ENCODE data around the gene SCN1B. TPM values are rescaled to one million over a fixed set of nuclear protein-coding genes. Genes with fewer than 3 reads are reported as not detected.

The SCN1B gene
- polyA plus RNA-seq, 2 of the 4 experiments (the other 2 are of a cell fraction), result 11.0 to 11.3 TPM

DNA sequence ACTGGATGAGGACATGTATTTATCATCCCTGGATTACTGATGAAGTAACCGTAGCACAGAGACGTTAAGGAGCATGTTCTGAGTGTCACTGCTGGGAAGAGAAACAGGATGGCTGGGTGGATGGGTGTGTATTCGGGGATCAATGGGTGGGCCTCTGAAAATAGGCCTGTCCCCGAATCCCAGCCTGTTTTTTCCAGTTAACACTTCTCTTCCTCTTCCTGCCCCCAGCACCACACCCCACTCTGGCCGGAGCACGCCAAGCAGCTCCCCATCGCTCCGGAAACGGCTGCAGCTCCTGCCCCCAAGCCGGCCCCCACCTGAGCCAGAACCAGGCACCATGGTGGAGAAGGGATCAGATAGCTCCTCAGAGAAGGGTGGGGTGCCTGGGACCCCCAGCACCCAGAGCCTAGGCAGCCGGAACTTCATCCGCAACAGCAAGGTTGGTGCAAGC lies 21.4 kb upstream of the SCN1B start:
- CTCF ChIA-PET, result interaction anchor here (1.3 to 61.4 kb wide), 6 partner anchors 3 to 127 kb away, joined by 5 to 1860 read pairs (median 20); partner anchors contain the start of genes GRAMD1A, LGI4, SCN1B and ZNF792
- FAIRE-seq (peak; percentile 92), DNase-seq (ENCODE audit: low read depth in 1 of 2, low spot score in 1 of 2) (no peak), ATAC-seq (no peak)
- Histone ChIP-seq H3K9me3 (no peaks in the 10 kb centered on the region), H3K27ac (peak overlapping the region; percentile 93 to 94), H3K4me2 (peak overlapping the region; percentile 4; the same call in 1 of the 3 replicates), H3K4me3 (no peak overlapping the region), H3K4me1 (peaks cover 65% of the 10 kb centered on the region)
- no peak for TF ChIP-seq CTCF (IDR thresholded peaks at IDR 0.05)
- TF ChIP-seq FOSB (CRISPR knock-in tag; IDR thresholded peaks at IDR 0.05), result 0 out of 2 replicates have a peak, but pooled peaks have one; percentile 37
- POLR2A ChIA-PET, result interaction anchor here (2.0 to 3.7 kb wide), 2 partner anchors 9 to 19 kb away, joined by 8 to 45 read pairs; partner anchors contain the start of genes GRAMD1A and SCN1B
- 92% methylated on average over 12 of the region's 12 CpGs for WGBS (ENCODE audit: missing lambda C conversion rate)

DNA sequence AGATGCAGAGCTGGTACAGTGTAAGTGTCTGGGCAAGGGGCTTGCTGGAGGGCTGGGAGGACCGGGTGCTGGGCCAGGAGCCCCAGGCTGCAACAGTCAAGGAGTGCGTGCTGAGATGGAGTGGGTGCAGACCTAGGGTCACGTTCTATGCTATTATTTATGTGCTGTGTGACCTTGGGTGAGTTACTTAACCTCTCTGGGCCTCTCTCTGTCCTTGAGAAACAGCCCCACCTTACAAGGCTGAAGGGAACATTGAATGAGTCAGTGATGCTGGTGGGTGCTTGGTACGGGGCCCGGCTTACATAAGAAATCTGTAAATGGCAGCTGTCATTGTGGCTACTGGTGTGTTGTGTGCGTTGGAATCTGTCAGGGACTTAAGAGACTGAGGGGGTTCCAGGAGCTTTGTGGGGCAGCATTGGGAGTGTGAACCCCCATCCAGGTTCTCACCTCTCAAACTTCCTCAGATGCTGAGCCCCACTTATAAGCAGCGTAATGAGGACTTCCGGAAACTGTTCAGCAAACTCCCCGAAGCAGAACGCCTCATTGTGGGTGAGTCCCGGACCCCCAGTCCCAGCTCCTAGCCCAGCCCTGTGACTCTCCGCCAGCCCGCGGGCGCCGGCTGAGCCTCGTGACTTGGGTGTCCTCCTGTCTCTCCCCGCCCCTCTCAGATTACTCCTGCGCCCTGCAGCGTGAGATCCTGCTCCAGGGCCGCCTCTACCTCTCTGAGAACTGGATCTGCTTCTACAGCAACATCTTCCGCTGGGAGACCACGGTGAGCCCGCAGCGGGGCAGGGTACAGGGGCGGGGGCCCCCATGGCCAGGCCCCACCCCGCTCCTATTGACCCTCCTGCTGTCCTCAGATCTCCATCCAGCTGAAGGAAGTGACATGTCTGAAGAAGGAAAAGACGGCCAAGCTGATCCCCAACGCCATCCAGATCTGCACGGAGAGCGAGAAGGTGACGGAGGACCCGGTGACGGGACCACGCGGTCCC lies 20.6 kb upstream of the SCN1B start:
- CTCF ChIA-PET, result interaction anchor here (1.2 to 61.4 kb wide), 7 partner anchors 2 to 132 kb away, joined by 3 to 1860 read pairs (median 11); partner anchors contain the start of genes GRAMD1A, LGI4, SCN1B and ZNF792
- H3K4me2 ChIP-seq, result no peak overlapping the region
- H3K27ac ChIP-seq, result peak overlapping the region; percentile 93 to 94; a peak in 5 of 6 replicates
- H3K4me3 ChIP-seq, result no peak overlapping the region
- peaks cover 57% of the 10 kb centered on the region for H3K4me1 ChIP-seq
- DNase-seq (ENCODE audit: low read depth in 1 of 2, low spot score in 1 of 2), result no peak
- ATAC-seq, result no peak
- POLR2A ChIA-PET, result interaction anchor here (1.0 to 2.0 kb wide), 2 partner anchors 10 to 12 kb away, joined by 3 to 8 read pairs; partner anchors contain the start of gene GRAMD1A
- WGBS (ENCODE audit: missing lambda C conversion rate), result 94% methylated on average over 36 of the region's 36 CpGs
- no peak for FAIRE-seq
- H3K9me3 ChIP-seq, result no peaks in the 10 kb centered on the region
- TF ChIP-seq TFCP2L1 (CRISPR knock-in tag; IDR thresholded peaks at IDR 0.05), result no peak
- 0 out of 5 replicates have a peak, but pooled peaks of 1 of the 2 experiments have one; percentile 35 for TF ChIP-seq JUN (IDR thresholded peaks at IDR 0.05)
- 0 out of 2 replicates have a peak, but pooled peaks have one; percentile 28 for TF ChIP-seq RARB (CRISPR knock-in tag; IDR thresholded peaks at IDR 0.05)
- TF ChIP-seq CHD2 (IDR thresholded peaks at IDR 0.05; ENCODE audit: low read length, partially characterized antibody), result no peak
- TF ChIP-seq EHMT2 (IDR thresholded peaks at IDR 0.05; ENCODE audit: low read depth), result no peak
- TF ChIP-seq POLR2A (IDR thresholded peaks at IDR 0.05; ENCODE audit: low read length), result no peak
- TF ChIP-seq BHLHE40 (IDR thresholded peaks at IDR 0.05; ENCODE audit: low read depth, low read length), result no peak
- no peak for TF ChIP-seq KDM5A (IDR thresholded peaks at IDR 0.05)
- TF ChIP-seq NR3C1 (IDR thresholded peaks at IDR 0.05), result no peak
- no peak for TF ChIP-seq TP53 (CRISPR knock-in tag; IDR thresholded peaks at IDR 0.05)
- no peak for TF ChIP-seq GATA3 (IDR thresholded peaks at IDR 0.05; ENCODE audit: borderline replicate concordance)
- no peak for TF ChIP-seq NPAS2 (CRISPR knock-in tag; IDR thresholded peaks at IDR 0.05; ENCODE audit: borderline replicate concordance)
- peak; percentile 92 for TF ChIP-seq ZFP36 (IDR thresholded peaks at IDR 0.05; ENCODE audit: borderline replicate concordance, partially characterized antibody)
- TF ChIP-seq FOSL2 (IDR thresholded peaks at IDR 0.05), result no peak
- 0 out of 2 replicates have a peak, but pooled peaks have one; percentile 13 for TF ChIP-seq FOSL2 (CRISPR knock-in tag; IDR thresholded peaks at IDR 0.05)
- TF ChIP-seq SREBF2 (IDR thresholded peaks at IDR 0.05), result no peak
- TF ChIP-seq, protein P1, sequence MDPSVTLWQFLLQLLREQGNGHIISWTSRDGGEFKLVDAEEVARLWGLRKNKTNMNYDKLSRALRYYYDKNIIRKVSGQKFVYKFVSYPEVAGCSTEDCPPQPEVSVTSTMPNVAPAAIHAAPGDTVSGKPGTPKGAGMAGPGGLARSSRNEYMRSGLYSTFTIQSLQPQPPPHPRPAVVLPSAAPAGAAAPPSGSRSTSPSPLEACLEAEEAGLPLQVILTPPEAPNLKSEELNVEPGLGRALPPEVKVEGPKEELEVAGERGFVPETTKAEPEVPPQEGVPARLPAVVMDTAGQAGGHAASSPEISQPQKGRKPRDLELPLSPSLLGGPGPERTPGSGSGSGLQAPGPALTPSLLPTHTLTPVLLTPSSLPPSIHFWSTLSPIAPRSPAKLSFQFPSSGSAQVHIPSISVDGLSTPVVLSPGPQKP (IDR thresholded peaks at IDR 0.05; ENCODE audit: low read depth, low read length), result no peak
- no peak for TF ChIP-seq FOSB (CRISPR knock-in tag; IDR thresholded peaks at IDR 0.05)
- TF ChIP-seq CEBPB (IDR thresholded peaks at IDR 0.05), result no peak
- TF ChIP-seq CTCF (IDR thresholded peaks at IDR 0.05), result no peak
- TF ChIP-seq KDM1A (IDR thresholded peaks at IDR 0.05; ENCODE audit: low read depth), result no peak
- no peak for TF ChIP-seq ATOH8 (CRISPR knock-in tag; IDR thresholded peaks at IDR 0.05; ENCODE audit: low read depth)
- TF ChIP-seq, protein P2, sequence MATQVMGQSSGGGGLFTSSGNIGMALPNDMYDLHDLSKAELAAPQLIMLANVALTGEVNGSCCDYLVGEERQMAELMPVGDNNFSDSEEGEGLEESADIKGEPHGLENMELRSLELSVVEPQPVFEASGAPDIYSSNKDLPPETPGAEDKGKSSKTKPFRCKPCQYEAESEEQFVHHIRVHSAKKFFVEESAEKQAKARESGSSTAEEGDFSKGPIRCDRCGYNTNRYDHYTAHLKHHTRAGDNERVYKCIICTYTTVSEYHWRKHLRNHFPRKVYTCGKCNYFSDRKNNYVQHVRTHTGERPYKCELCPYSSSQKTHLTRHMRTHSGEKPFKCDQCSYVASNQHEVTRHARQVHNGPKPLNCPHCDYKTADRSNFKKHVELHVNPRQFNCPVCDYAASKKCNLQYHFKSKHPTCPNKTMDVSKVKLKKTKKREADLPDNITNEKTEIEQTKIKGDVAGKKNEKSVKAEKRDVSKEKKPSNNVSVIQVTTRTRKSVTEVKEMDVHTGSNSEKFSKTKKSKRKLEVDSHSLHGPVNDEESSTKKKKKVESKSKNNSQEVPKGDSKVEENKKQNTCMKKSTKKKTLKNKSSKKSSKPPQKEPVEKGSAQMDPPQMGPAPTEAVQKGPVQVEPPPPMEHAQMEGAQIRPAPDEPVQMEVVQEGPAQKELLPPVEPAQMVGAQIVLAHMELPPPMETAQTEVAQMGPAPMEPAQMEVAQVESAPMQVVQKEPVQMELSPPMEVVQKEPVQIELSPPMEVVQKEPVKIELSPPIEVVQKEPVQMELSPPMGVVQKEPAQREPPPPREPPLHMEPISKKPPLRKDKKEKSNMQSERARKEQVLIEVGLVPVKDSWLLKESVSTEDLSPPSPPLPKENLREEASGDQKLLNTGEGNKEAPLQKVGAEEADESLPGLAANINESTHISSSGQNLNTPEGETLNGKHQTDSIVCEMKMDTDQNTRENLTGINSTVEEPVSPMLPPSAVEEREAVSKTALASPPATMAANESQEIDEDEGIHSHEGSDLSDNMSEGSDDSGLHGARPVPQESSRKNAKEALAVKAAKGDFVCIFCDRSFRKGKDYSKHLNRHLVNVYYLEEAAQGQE (IDR thresholded peaks at IDR 0.05), result no peak
- no peak for TF ChIP-seq RAD21 (conservative IDR thresholded peaks at IDR 0.05 in 1 of 2, IDR thresholded peaks at IDR 0.05 in 1 of 2)
